HG02885 (cell line): ENCODE measurements around the gene ALPL.

Experiments
- ATAC-seq: cut with Tn5 transposase; IDR thresholded peaks from one replicate; pipeline ENCODE4 v1.9.1; 2021; ENCODE audit warnings: mild to moderate bottlenecking; ENCODE audit not compliant: unreplicated experiment, poor library complexity

ALPL gene

DNA sequence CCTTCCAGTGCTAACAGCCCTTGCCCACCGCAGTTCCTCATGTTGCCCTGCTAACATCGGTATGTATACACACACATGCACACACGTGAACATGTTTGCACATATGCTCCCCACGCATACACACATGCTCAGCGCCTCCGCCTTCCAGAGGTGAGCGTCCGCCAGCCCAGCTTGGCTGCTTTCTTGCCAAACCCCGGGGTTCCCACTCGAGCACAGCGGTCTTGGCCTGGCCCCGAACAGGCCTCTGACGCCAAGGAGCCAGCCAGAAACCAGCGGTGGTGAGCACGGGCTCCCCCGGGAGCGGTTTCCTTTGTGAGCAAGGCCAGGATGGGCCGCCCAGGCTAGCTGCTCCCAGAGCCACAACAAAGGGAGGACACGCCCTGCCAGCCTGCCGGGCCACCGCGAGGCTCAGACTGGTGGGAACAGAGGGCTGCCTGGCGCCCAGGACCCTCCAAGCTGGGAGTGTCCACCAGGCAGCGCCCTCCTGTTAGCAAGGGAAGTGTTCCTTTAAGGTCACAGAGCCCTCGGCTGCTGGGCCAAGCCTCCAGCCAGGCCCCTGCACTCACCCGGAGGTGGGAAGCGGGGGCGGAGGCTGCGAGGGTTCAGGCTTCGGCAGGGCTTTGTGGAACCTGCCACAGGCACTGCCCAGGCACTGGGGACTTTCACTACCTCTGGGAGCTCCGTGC is 65.4 kb downstream of the ALPL start:
- no peak for ATAC-seq

DNA sequence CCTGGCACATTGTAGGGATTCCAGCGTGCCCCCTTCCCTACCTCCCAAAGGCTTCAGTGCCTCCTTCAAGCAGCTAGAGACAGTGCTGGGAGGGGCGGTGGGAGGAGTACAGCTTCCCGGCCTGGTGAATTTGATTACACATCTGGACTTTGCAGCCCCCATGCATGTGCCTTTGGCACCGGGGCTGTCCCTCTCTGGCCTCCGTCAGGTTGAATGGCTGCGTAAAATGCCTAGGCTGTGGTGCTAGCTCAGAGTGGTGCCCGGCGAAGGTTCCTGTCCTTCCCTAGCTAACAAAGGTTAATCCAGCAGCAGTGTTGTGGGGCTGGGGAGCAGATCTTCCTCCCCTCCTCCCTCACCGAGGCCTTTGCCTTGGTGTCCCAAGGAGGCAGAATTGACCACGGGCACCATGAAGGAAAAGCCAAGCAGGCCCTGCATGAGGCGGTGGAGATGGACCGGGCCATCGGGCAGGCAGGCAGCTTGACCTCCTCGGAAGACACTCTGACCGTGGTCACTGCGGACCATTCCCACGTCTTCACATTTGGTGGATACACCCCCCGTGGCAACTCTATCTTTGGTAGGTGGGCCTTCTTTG is 66.2 kb downstream of the ALPL start:
- ATAC-seq = no peak

DNA sequence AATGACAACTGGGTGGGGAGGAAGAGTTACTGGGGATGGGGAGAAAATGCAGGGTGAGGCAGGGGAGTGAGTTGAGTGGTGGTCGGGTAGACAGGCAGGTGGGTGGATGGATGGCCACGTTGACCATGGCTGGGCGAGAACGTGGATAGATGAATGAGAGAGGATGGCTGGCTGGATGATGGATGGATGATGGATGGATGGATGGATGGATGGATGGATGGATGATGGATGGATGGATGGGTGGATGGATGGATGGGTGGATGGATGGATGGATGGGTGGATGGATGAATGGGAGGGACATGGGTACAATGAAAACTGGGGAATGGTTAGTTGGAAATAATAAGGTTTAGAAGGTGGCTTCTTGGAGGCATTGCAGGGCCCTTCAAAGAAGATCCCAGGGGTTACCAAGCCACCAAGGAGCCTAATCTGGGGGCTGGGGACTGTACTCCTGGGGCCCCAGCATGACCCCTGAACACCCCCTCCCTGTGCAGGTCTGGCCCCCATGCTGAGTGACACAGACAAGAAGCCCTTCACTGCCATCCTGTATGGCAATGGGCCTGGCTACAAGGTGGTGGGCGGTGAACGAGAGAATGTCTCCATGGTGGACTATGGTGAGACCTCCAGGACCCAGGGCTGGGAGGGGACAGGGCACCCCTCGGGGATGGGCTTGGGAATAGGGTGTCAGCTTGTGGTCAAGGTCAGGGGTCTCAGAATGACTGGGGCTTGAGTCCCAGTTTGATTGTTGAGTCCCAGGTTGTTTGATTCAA is 67.0 kb downstream of the ALPL start:
- no peak for ATAC-seq

DNA sequence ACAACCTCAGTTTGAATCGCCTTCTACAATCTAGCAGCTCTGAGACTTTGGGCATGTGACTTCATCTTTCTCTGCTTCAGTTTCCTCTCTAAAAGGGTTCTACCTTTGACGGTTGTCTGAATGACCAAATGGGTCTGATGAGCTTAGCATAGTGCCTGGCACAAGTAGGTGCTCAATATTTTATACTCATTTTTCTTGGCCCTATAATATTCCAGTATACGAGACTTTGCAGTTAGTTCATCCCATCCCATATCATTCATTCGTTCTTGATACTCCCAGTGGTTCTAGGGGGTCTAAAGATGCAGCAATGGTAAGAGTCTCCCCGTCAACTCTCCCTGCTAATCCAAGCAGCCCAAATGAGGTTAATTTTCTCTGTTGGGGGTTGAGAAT is 67.6 kb downstream of the ALPL start:
- ATAC-seq = no peak

DNA sequence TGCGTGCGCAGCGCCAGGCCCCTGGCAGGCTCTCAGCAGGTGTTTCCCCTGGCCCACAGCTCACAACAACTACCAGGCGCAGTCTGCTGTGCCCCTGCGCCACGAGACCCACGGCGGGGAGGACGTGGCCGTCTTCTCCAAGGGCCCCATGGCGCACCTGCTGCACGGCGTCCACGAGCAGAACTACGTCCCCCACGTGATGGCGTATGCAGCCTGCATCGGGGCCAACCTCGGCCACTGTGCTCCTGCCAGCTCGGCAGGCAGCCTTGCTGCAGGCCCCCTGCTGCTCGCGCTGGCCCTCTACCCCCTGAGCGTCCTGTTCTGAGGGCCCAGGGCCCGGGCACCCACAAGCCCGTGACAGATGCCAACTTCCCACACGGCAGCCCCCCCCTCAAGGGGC is 68.1 kb downstream of the ALPL start:
- no peak for ATAC-seq

DNA sequence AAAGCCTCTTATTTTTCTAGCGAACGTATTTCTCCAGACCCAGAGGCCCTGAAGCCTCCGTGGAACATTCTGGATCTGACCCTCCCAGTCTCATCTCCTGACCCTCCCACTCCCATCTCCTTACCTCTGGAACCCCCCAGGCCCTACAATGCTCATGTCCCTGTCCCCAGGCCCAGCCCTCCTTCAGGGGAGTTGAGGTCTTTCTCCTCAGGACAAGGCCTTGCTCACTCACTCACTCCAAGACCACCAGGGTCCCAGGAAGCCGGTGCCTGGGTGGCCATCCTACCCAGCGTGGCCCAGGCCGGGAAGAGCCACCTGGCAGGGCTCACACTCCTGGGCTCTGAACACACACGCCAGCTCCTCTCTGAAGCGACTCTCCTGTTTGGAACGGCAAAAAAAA is 68.7 kb downstream of the ALPL start:
- no peak for ATAC-seq

DNA sequence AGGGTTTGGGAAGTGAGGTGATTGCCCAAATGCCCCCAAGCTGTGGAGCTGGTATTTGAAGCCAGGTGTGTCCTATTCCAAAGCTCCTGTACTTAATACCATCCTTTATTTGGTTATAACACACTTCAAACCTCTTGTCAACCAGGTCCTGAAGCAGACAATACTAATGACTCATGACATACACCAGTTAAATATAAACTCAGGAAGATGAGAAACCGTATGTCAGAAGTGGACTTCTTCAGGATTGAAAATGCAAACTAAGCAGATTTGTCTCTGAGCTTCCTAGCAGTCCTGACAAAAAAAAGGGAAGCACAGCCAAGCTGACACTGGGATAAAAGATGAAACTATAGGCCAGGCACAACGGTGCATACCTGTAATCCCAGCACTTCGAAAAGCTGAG is 70.6 kb downstream of the ALPL start:
- no peak for ATAC-seq

DNA sequence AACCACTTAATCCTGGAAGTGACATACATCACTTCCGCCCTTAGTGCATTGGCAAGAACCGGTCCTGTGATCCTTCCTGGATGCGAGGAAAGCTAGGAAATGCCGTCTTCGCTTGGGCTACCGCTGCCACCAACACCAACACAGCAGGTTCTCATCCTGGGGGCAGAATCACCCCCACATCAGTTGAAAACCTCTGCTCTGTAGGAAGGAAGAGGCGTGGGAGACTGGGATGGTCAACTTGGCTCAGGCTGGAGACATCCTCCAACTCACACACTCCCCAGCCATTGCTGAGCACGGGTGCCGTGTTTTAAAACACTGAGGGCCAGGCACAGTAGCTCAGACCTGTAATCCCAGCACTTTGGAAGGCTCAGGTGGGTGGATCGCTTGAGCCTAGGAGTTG is 74.9 kb downstream of the ALPL start:
- no peak for ATAC-seq

DNA sequence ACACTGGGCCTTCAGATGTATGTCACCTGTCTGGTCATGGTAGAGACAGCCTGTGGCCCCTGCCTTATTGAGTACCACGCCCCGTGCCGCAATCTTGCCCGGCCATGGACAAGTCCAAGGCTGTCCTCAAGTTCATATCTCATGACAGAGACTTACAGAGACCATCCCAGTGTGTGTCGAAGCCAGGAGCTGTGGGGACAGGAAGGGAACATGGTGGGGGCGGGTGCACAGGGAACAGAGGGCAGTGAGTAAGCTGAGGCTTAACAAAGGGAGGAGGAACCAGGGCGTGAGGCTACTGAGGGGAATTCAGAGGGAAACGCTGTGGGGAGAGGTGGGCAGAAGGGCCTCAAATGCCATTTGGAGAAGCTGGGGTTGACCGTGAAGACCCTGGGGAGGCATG is 75.8 kb downstream of the ALPL start:
- ATAC-seq = no peak

DNA sequence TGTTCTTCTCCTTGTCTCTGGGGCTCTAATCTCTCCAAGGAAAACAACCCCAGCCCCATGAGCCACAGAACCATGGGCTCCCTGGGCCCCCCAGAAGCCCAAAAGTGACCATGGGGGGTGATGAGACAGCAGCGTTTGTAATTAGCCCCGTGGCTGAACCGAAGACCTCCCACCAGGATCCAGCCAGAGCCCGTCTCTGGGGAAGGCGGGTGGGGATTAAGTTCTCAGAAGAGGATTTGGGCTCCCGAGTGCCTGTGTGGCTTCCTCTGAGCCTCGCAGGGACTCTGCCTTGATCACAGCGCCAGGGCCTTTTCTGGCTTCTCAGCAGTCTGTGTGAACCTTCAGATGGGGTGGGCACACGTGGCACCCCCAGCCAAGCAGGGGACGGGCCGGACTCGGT is 77.0 kb downstream of the ALPL start:
- no peak for ATAC-seq

DNA sequence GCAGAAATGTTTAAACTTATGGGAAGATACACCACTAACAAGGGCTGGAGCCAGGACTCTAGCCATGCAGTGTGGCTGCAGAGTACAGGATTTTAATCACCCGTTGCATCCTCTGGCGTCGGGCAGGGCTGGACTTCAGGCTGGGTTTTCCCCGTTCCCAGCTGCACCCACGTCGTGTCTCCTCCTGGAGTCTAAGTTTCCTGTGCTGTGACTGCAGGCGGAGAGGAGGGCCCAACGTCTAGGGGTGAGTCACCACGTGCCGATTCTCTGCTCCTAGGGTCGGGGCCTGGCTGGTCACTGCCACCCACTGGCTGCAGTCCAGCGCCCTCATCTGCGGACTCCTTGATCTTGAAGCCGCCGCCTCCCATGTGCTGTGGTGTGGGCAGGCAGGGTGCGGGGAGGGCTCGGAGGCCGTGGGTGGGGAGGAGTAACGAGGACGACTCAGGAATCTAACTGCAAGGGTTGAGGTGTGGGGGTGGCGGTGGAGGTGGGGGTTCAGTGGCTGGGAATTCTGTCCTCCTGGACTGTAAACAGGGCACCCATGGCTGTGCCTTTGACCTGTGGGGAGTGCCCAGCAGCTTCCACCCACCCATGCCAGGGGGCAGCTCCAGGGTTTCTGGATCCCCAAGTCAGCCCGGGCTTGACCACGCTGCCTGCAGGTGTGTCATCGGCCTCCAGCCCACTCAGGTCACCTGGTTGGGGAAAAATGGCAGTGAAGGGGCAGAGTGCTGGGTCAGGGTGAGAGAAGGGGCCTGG is 77.8 kb downstream of the ALPL start:
- ATAC-seq = no peak

DNA sequence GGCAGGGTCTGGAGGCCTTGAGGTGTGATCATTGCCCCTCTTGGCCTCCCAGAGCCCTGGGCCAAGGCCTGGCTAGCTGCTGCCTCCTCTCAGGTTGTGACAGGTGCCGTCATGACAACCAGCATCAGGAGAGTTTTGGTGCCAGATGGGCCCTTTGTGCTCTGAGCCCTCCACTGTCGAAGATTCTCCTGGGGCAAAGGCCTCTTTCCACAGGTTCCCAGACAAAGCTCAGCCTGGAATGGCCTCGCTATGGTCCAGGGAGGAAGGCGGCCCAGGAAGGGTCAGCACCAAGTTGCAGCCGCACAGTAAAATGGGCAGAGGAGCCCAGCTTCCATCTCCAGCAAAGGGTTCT is 78.4 kb downstream of the ALPL start:
- no peak for ATAC-seq

DNA sequence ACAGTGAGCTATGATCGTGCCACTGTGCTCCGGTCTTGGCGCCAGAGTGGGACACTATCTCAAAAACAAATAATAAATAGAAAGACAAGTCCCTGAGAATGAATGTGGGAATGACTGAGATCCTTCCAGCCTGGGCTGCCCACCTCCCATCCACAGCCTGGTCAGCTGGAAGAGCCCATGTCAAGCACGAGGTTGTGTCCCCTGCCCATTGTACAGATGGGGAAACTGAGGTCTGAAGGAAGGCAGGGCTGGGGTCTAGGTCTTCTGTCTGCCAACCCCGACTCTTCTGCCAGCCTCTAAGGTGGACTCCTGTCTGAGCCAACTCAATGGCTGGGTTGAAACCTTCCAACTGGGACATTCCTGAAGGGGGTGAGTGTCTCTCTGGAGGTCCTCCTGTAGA is 80.4 kb downstream of the ALPL start:
- ATAC-seq = no peak

DNA sequence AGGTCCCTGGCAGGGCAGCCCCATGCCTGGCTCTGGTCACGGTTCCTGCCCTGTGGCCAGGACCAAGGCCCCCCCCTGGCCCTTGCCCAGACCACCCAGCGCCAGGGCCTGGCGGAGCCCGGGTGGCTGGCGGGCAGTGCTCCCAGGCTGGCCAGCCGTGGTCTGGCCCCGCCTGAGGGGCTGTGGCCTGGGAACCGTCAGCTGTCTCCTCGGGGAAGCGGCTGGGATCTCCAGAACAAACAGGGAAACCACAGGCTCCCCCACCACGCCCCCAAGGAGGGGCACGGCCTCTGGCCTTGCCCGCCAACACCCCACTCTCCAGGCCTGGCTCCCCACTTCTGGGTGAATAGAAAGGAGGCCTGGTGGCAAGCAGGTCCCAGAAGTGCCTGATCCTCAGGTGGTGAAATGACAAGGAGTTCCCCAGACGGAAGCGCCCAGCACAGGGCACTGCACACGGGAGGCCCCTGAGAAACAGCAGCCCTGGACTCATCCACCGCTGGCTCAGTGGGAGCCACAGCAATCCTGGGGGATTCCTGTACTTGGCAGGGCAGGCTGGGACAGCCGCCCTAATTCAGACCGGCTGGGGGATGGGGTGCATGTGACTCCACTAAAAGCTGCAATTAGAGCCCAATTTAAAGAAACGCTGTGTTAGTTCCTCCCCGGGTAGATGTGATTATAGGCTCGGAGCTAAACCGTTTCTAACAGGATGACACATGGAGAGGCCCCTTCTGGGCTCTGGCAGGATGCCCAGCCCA is 81.1 kb downstream of the ALPL start:
- ATAC-seq = no peak

DNA sequence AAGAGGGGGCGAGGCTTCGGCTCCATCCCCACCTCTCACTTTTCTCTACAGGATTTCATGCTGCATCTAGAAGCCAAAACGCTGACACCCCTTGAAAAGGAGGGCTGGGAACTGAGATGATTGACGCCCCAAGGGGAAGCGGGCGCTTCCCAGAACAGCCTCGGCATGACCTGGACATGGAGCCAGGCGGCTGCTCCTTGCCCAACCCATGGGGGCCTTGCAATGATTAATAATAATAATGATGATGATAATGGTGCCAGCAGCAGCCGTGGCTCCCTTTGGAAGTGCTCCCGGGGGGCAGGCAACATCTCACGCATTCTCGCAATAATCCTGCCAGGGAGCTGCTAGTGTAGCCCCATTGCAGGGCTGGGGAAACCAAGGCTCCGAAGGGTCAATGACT is 81.7 kb downstream of the ALPL start:
- no peak for ATAC-seq

DNA sequence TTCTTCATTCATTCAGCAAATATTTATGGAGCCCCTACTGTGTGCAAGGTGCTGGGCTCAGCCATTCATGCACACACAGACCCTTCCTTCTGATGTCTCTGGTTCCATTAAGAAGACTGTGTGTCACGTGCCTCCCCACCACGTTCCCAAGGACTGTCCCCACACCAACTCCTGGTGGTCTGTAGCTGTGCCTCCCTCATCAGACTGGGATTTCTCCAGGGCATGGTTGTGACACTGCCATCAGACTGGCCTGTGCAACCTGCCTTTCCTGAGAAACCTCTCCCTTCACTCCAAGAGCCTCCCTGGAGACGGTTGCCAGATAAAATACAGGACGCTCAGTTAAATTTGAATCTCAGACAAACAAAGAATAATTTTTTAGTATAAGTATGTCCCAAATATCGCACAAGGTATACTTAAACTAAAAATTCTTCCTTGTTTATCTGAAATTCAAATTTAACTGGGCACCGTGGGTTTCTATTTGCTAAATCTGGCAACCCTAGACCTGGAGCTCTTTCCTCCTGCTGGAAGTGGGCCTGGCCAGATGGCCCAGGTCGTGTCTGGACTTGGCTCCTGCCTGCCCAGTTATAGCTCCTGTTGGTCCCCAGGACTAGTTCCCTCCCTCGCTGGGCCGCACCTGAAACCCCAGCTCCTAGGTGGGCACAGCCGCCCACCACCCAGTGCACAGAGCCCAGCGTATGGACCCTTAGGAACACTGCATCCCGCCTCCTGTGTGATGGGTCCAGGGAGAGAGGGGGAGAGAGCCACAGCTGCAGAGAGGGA is 83.1 kb downstream of the ALPL start:
- ATAC-seq = no peak

DNA sequence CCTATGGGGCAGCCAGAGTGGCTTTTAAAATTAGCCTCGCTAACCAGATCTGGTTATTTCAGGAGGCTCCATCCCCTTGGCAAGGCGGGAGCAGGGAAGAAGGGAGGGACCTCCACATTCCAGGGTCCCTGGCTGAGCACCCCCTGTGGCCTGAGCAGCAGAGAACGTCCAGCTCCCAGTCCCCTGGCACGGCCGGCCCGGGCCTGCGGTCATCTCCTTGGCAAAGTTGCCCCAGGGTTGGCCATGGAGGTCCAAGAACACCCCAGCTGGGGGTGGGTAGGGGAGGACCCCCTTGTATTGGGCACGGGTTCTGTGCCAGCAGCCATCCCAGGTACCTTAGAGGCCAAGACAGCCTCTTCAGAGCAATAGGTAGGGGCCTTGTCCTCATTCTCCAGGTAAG is 84.0 kb downstream of the ALPL start:
- no peak for ATAC-seq

DNA sequence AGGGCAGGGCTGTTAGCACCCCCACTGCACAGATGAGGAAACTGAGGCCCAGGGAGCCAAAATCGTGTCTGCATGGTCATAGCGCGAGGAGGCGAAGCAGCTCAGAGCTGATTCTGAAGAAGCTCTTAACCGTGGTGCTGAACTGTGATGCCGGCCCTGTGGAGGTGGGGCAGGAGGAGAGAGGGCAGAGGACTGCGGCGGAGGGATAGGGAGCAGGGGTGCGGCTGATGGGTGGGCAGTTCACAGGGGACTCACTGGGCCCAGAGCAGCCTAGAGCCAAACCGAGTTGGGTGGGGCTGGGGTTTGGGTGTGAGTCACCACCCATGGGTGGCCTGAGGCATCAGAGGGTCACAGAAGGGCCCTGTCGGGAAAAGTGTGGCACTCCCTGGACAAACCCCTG is 85.3 kb downstream of the ALPL start:
- no peak for ATAC-seq

DNA sequence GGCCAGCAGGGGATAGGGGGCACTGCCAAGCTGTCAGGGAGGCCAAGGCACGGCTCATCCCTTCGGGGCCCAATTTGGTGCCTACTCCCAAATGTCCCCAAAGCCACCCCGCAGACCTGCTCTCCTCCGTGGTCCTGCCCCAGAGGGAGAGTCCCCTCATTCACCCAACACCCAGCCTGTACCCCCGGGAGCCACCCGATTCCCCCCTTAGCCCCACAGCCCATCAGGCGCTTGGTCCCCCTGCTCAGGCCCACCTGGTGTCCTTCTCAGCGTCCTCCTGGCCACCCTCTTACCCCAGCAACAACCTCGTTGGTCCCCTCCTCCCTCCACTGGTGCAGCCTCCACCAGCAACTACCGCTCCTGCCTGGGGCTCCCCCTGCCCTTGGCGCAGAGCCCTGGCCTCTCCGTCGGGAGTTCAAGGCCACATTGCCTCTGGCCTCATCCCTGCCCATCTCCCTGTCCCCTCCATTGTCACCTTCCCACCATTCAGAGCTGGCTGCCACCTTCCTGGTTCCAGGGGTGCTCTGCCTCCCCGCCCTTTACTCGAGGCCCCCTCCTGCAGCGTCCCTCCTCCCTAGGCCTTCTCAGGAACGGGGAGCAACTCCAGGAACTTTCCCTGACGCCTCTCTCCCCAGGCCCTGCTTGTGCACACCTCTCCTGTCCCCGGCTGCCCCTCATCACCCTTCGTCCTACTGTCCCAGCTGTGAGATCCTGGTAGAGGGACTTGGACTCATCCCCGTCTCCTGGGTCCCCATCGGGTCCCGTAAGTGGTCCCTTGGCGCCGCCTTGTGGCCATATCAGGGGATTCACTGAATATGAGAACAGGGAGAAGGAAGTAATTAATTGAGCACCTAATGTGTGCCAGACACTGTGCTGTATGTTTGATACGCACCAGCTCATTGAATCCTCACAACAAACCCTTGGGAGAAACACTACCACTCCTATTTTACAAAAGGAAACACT is 86.0 kb downstream of the ALPL start:
- ATAC-seq = no peak
